CD4-positive, alpha-beta T cell (primary cell): ENCODE results near the gene RXRA. TPM values are rescaled to one million over a fixed set of nuclear protein-coding genes. Genes with fewer than 3 reads are reported as not detected.

Source experiments
- ATAC-seq: fragments of 200-7000 bp; cut with Tn5 transposase; one replicate; pipeline ENCODE4 v1.10.0; 2022; ENCODE audit warnings: mild to moderate bottlenecking; ENCODE audit not compliant: poor library complexity
- CTCF ChIA-PET: fragments of 350-600 bp; sonication (Branson Sonifier 250); formaldehyde crosslinking; loops from one replicate; lab custom pipeline; 2021; ENCODE audit warnings: antibody characterized with exemption, inconsistent platforms; lab: Charles Lee
- POLR2A ChIA-PET: fragments of 350-600 bp; sonication (Branson Sonifier 250); formaldehyde crosslinking; loops from one replicate; lab custom pipeline; 2021; ENCODE audit warnings: antibody characterized with exemption, inconsistent platforms; lab: Charles Lee
- DNase-seq, 14 experiments: peaks; one replicate each; pipeline ENCODE4 v3.0.0-alpha.2; 2013 to 2020; ENCODE audit warnings: mixed read lengths in 2 of 14
- H3K27ac ChIP-seq, 2 donors: one replicate each; pipeline versions ENCODE4 v1.5.1 to v1.7.0; 2013; ENCODE audit warnings: low read length in 2 of 2, low read depth in 1 of 2, mild to moderate bottlenecking in 1 of 2
- H3K27me3 ChIP-seq, 2 experiments: 1 replicate in 1 of 2; 2 replicates in 1 of 2; pipeline versions ENCODE4 v1.6.1 to v1.7.0; 2013; ENCODE audit warnings: low read length in 2 of 2, control low read depth in 1 of 2, mild to moderate bottlenecking in 1 of 2, moderate library complexity in 1 of 2; ENCODE audit not compliant: insufficient read depth in 2 of 2, control insufficient read depth in 1 of 2
- H3K36me3 ChIP-seq: one replicate; pipeline ENCODE4 v1.6.1; 2013; ENCODE audit warnings: low read length, control low read depth; ENCODE audit not compliant: insufficient read depth
- H3K4me1 ChIP-seq: one replicate; pipeline ENCODE4 v1.6.1; 2013; ENCODE audit warnings: low read length, control low read depth; ENCODE audit not compliant: insufficient read depth
- H3K4me3 ChIP-seq: one replicate; pipeline ENCODE4 v1.5.1; 2013; ENCODE audit warnings: mild to moderate bottlenecking, low read length, moderate library complexity
- H3K9me3 ChIP-seq, 2 experiments: 1 replicate in 1 of 2; 2 replicates in 1 of 2; pipeline versions ENCODE4 v1.6.1 to v1.7.0; 2013; ENCODE audit warnings: low read length in 2 of 2, mild to moderate bottlenecking in 2 of 2, control low read depth in 1 of 2, moderate library complexity in 1 of 2; ENCODE audit not compliant: control insufficient read depth in 1 of 2, insufficient read depth in 1 of 2
- H3K27ac Mint-ChIP-seq: one replicate; pipeline ENCODE4 v1.8.0; 2020; ENCODE audit warnings: mixed read lengths
- H3K27me3 Mint-ChIP-seq: one replicate; pipeline ENCODE4 v1.8.0; 2021; ENCODE audit warnings: mixed read lengths
- H3K36me3 Mint-ChIP-seq: one replicate; pipeline ENCODE4 v1.8.0; 2021; ENCODE audit warnings: low read depth, mixed read lengths
- H3K4me1 Mint-ChIP-seq: one replicate; pipeline ENCODE4 v1.8.0; 2021; ENCODE audit warnings: low read depth, mixed read lengths
- H3K4me3 Mint-ChIP-seq: one replicate; pipeline ENCODE4 v1.8.0; 2020; ENCODE audit warnings: mild to moderate bottlenecking, mixed read lengths
- H3K9me3 Mint-ChIP-seq: one replicate; pipeline ENCODE4 v1.8.0; 2020; ENCODE audit warnings: mixed read lengths
- intact Hi-C, 2 experiments: fragments of 100-400 bp; cut with DNase I in 1 of 2; cut with micrococcal nuclease in 1 of 2; formaldehyde crosslinking; loops; one replicate each; pipeline versions ENCODE4 v1.15.1 to v1.9.0; 2023 to 2025; cut with DNase I, micrococcal nuclease
- total RNA-seq, 174 experiments: library from RNA in 2 of 174; stranded (reverse) in 2 of 174; gene quantifications; one replicate each; pipeline ENCODE4 v1.2.3 and lab custom pipeline; 2021 to 2026
- TF ChIP-seq, protein P1 (sequence below): fragments of 200-600 bp; IDR thresholded peaks from one replicate; pipeline ENCODE4 v1.8.0; 2022; ENCODE audit warnings: antibody characterized with exemption, mild to moderate bottlenecking

The RXRA gene
- total RNA-seq, 2 experiments from 2014 or later = 7.3 to 8.4 TPM

GRCh38 chr9:134357631-134358025 is 31.4 kb downstream of the RXRA start:
- Mint-ChIP-seq H3K9me3 (no peaks in the 10 kb centered on the region), H3K36me3 (no peaks in the 10 kb centered on the region), H3K27ac (no peak overlapping the region), H3K4me3 (no peak overlapping the region), H3K4me1 (no peaks in the 10 kb centered on the region), H3K27me3 (no peaks in the 10 kb centered on the region)
- ChIA-PET CTCF (no interaction called here), POLR2A (no interaction called here)
- H3K4me3 ChIP-seq = no peak overlapping the region
- DNase-seq (no peak), ATAC-seq (no peak)
- H3K27ac ChIP-seq = no peak overlapping the region
- no peaks in the 10 kb centered on the region for H3K9me3 ChIP-seq
- TF ChIP-seq, protein P1, sequence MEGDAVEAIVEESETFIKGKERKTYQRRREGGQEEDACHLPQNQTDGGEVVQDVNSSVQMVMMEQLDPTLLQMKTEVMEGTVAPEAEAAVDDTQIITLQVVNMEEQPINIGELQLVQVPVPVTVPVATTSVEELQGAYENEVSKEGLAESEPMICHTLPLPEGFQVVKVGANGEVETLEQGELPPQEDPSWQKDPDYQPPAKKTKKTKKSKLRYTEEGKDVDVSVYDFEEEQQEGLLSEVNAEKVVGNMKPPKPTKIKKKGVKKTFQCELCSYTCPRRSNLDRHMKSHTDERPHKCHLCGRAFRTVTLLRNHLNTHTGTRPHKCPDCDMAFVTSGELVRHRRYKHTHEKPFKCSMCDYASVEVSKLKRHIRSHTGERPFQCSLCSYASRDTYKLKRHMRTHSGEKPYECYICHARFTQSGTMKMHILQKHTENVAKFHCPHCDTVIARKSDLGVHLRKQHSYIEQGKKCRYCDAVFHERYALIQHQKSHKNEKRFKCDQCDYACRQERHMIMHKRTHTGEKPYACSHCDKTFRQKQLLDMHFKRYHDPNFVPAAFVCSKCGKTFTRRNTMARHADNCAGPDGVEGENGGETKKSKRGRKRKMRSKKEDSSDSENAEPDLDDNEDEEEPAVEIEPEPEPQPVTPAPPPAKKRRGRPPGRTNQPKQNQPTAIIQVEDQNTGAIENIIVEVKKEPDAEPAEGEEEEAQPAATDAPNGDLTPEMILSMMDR = no peak
- H3K4me1 ChIP-seq = no peaks in the 10 kb centered on the region
- intact Hi-C loops = no loop called here
- no peaks in the 10 kb centered on the region for H3K27me3 ChIP-seq
- no peaks in the 10 kb centered on the region for H3K36me3 ChIP-seq

DNA sequence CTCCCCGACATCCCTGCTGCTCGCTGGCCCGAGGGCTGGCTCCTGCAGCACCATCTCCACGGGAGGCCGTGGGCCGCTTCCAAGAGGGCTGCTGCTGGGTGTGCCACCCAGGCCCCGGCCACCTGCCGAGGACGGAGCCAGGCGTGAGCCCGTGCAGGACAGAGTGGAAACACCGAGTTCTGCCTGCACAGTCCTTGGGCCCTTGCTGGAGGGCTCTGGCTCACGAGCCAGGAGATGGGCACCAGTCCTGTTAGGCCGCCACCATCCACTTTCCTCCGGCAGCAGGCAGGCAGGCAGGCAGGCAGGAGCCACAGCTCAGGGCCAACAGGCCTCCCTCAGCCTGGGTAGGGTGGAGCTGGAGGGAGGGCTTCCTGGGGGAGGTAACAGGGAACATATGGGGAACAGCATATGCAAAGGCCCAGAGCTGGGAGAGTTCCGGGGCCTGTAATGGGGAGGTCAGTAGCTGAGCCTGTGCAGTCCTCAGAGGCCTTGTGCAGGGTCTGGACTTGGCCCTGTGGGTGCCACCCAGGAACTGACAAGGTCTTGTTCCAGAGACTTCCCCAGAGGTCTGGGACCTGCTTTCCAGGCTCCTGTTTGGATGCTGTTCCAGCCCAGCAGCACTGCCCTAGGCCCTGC is 31.9 kb downstream of the RXRA start:
- CTCF ChIA-PET = no interaction called here
- Mint-ChIP-seq H3K4me3 (no peak overlapping the region), H3K9me3 (no peaks in the 10 kb centered on the region), H3K36me3 (no peaks in the 10 kb centered on the region), H3K27me3 (no peaks in the 10 kb centered on the region), H3K4me1 (no peaks in the 10 kb centered on the region), H3K27ac (no peak overlapping the region)
- H3K9me3 ChIP-seq = no peaks in the 10 kb centered on the region
- no peaks in the 10 kb centered on the region for H3K36me3 ChIP-seq
- POLR2A ChIA-PET = no interaction called here
- no peak for ATAC-seq
- no peaks in the 10 kb centered on the region for H3K4me1 ChIP-seq
- DNase-seq = no peak
- TF ChIP-seq, protein P1 = no peak
- no peak overlapping the region for H3K4me3 ChIP-seq
- no peaks in the 10 kb centered on the region for H3K27me3 ChIP-seq
- intact Hi-C loops = no loop called here
- H3K27ac ChIP-seq = no peak overlapping the region

DNA sequence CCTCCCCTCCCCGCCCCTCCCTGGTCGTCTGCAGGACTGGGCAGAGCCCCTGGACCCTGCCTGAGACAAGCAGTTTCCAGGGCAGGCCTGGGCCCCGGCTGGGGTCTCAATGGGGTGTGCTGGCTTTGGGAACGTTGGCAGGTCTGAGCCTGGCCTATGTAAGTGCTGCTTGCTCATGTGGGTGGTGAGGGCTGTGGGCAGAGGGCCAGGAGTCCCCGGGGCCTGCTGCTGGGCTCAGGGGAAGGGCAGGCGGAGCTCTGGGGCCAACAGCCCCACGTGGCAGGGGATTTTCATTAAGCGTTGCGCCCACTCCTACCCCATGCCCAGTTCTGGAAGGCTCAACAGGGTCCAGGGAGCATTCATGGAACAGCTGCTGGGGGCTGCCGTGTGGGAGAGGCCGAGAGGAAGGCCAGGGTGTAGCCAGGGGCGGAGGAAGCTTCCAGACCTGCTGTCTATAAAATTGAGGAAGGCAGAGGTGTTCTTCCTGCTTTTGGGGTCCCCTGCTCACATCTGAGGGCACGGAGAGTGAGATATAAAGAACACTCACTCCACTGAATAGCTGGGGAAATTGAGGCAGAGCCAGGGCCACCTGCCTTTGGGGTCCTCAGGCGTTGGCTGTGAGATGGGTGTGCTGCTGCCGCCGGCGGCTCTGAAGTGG is 32.5 kb downstream of the RXRA start:
- no peaks in the 10 kb centered on the region for H3K9me3 Mint-ChIP-seq
- no peak overlapping the region for H3K4me3 Mint-ChIP-seq

More for the DNA sequence above, 32.5 kb downstream of the RXRA start:
- H3K4me1 Mint-ChIP-seq = no peaks in the 10 kb centered on the region
- intact Hi-C loops = no loop called here
- ChIA-PET POLR2A (no interaction called here), CTCF (no interaction called here)
- no peaks in the 10 kb centered on the region for H3K27me3 Mint-ChIP-seq
- no peak overlapping the region for H3K27ac Mint-ChIP-seq
- TF ChIP-seq, protein P1 = no peak
- H3K36me3 ChIP-seq = no peaks in the 10 kb centered on the region
- no peak for DNase-seq
- H3K9me3 ChIP-seq = no peaks in the 10 kb centered on the region
- no peaks in the 10 kb centered on the region for H3K4me1 ChIP-seq
- H3K27ac ChIP-seq = no peak overlapping the region
- no peaks in the 10 kb centered on the region for H3K27me3 ChIP-seq
- ATAC-seq = no peak
- no peaks in the 10 kb centered on the region for H3K36me3 Mint-ChIP-seq
- no peak overlapping the region for H3K4me3 ChIP-seq
